Adrenal gland (tissue), 19 donors: ENCODE measurements around the gene AACS. TPM values are rescaled to one million over a fixed set of nuclear protein-coding genes. Genes with fewer than 3 reads are reported as not detected.
A peak's percentile ranks its signal among the peaks of the same experiment; 100 is the strongest.

ENCODE experiments used
- DNase-seq, 7 donors: peaks; one replicate each; pipeline ENCODE4 v3.0.0-alpha.2; 2019 to 2020
- H3K27ac ChIP-seq, 5 donors: fragments of 200-600 bp; sonication (generic) in 4 of 5; 1 replicate in 3 of 5; 2 replicates in 2 of 5; pipeline versions ENCODE4 v1.5.1 to v1.8.0; 2016 to 2020; ENCODE audit warnings: mild to moderate bottlenecking in 1 of 5
- H3K27me3 ChIP-seq: fragments of 200-600 bp; 2 replicates; pipeline ENCODE4 v1.8.0; 2021
- H3K36me3 ChIP-seq, 2 donors: fragments of 200-600 bp; replicated peaks in 1 of 2; 1 replicate in 1 of 2; 2 replicates in 1 of 2; pipeline versions ENCODE4 v1.5.1 to v1.8.0; 2018 to 2022
- H3K4me1 ChIP-seq, 2 donors: fragments of 200-600 bp; replicated peaks in 1 of 2; 1 replicate in 1 of 2; 2 replicates in 1 of 2; pipeline versions ENCODE4 v1.5.1 to v1.8.0; 2018 to 2021
- H3K4me3 ChIP-seq, 4 donors: fragments of 200-600 bp; sonication (generic) in 3 of 4; one replicate each; pipeline ENCODE4 v1.5.1; 2016 to 2018
- H3K9me3 ChIP-seq, 3 donors: fragments of 200-600 bp; sonication (generic) in 1 of 3; replicated peaks in 1 of 3; 1 replicate in 2 of 3; 2 replicates in 1 of 3; pipeline versions ENCODE4 v1.5.1 to v1.8.0; 2016 to 2021
- POLR2A ChIP-seq, 2 donors: fragments of 450-650 bp; IDR thresholded peaks; one replicate each; pipeline ENCODE4 v1.6.1; 2017; ENCODE audit warnings: antibody characterized with exemption in 2 of 2, mild to moderate bottlenecking in 2 of 2, moderate library complexity in 1 of 2
- WGBS, 4 donors: extraction: QIAGEN DNeasy Blood & Tissue Kit in 2 of 4; methylation state at CpG; one replicate each; pipeline versions ENCODE4 v1.1.5 to v1.1.7; 2013 to 2017; 5-methylcytosine and 5-hydroxymethylcytosine counted together
- intact Hi-C, 2 donors: fragments of 100-400 bp; cut with DNase I; formaldehyde crosslinking; loops; one replicate each; pipeline versions ENCODE4 v1.14.1 to v1.15.0; 2022 to 2023
- long read RNA-seq, 10 donors: library from polyadenylated mRNA in 3 of 10; unstranded in 2 of 10; stranded (forward) in 1 of 10; transcript quantifications; one replicate each; pipeline ENCODE4 v2.0.0 and lab custom pipeline, GENCODE V29; 2021 to 2026
- polyA plus RNA-seq, 3 donors: library from polyadenylated mRNA; stranded (reverse); fragments of 200-250 nt in 2 of 3; fragments of 350-450 nt in 1 of 3; fragmentation: Illumina TruSeq in 1 of 3; extraction: RNeasy Lipid Tissue Mini Kit (QIAGEN cat#74804) in 1 of 3; gene quantifications; one replicate each; pipeline ENCODE4 v1.2.3, GENCODE V29; 2013 to 2014
- total RNA-seq, 9 donors: library from RNA; depleted of rRNA in 4 of 9; stranded (reverse); fragments of >200 nt in 4 of 9; fragments of 120-200 nt in 1 of 9; fragmentation: NEBNext Ultra II Directional in 1 of 9; extraction: Animal tissue kit (Norgen Biotek cat#: 25700) in 1 of 9; gene quantifications; one replicate each; pipeline versions ENCODE4 v1.1.0 to v1.2.4, GENCODE V29; 2013 to 2023
- TF ChIP-seq, protein P1 (sequence below), 6 experiments: fragments of 450-650 bp in 4 of 6; fragments of 200-600 bp in 2 of 6; sonication (generic) in 1 of 6; IDR thresholded peaks; 1 replicate in 5 of 6; 2 replicates in 1 of 6; pipeline versions ENCODE4 v1.5.1 to v1.8.0; 2016 to 2021; ENCODE audit warnings: antibody characterized with exemption in 6 of 6, mild to moderate bottlenecking in 2 of 6, moderate library complexity in 1 of 6
- donor health status: healthy with polysubstance abuse.
- donor health status: Bipolar disorder and iron deficiency.
- donor health status: DM: yes; HTN: yes; CAD: no.
- donor health status: DM: no; HTN: no; CAD: no.
- donor health status: DM: no; HTN: no; CAD: no.
- donor health status: DM: yes; HTN: yes; CAD: no.

AACS gene
- total RNA-seq (10 to 100 TPM in 8 of 9 donors, 1 to 10 TPM in 1; 8.0 to 31.7 (median 14.7) TPM), polyA plus RNA-seq (10 to 100 TPM in 2 of 3 donors, 1 to 10 TPM in 1; 8.4 to 27.7 (median 16.2) TPM)
- long read RNA-seq, donor 1, transcript AACS-201 (18 exons, 3,316 nt), result major isoform, 7 of 8 reads
- long read RNA-seq, donor 1, partial matches to known transcripts, result 0 of 8 reads
- long read RNA-seq, donor 1, other reads (novel, unspliced or antisense), result 0 of 8 reads
- long read RNA-seq, donor 2, result 0 reads
- long read RNA-seq, donor 3, partial matches to known transcripts, result 0 of 1 reads
- long read RNA-seq, donor 3, other reads (novel, unspliced or antisense), result 0 of 1 reads
- long read RNA-seq, donor 4, transcript AACS-201 (18 exons, 3,316 nt), result major isoform, 5 of 9 reads
- long read RNA-seq, donor 4, partial matches to known transcripts, result 2 of 9 reads
- long read RNA-seq, donor 4, other reads (novel, unspliced or antisense), result 2 of 9 reads
- long read RNA-seq, donor 5, transcript AACS-201 (18 exons, 3,316 nt), result major isoform, 50 of 58 reads
- long read RNA-seq, donor 5, partial matches to known transcripts, result 1 of 58 reads
- long read RNA-seq, donor 5, other reads (novel, unspliced or antisense), result 7 of 58 reads
- long read RNA-seq, donor 6, partial matches to known transcripts, result 0 of 3 reads
- long read RNA-seq, donor 6, other reads (novel, unspliced or antisense), result 1 of 3 reads
- long read RNA-seq, donor 7, partial matches to known transcripts, result 0 of 2 reads
- long read RNA-seq, donor 7, other reads (novel, unspliced or antisense), result 0 of 2 reads
- long read RNA-seq, donor 8, result 0 reads
- long read RNA-seq, donor 9, partial matches to known transcripts, result 0 of 4 reads
- long read RNA-seq, donor 9, other reads (novel, unspliced or antisense), result 0 of 4 reads
- long read RNA-seq, donor 10, result 0 reads

GRCh38 chr12:125065021-125065918, at the start of gene AACS:
TSS of gene AACS (plus strand) at chr12:125065435. CDS start at chr12:125065585, 150 bp downstream.
- peak; percentile 30 to 58 for TF ChIP-seq POLR2A (IDR thresholded peaks at IDR 0.05)
- TF ChIP-seq, protein P1, sequence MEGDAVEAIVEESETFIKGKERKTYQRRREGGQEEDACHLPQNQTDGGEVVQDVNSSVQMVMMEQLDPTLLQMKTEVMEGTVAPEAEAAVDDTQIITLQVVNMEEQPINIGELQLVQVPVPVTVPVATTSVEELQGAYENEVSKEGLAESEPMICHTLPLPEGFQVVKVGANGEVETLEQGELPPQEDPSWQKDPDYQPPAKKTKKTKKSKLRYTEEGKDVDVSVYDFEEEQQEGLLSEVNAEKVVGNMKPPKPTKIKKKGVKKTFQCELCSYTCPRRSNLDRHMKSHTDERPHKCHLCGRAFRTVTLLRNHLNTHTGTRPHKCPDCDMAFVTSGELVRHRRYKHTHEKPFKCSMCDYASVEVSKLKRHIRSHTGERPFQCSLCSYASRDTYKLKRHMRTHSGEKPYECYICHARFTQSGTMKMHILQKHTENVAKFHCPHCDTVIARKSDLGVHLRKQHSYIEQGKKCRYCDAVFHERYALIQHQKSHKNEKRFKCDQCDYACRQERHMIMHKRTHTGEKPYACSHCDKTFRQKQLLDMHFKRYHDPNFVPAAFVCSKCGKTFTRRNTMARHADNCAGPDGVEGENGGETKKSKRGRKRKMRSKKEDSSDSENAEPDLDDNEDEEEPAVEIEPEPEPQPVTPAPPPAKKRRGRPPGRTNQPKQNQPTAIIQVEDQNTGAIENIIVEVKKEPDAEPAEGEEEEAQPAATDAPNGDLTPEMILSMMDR (IDR thresholded peaks at IDR 0.05), result no peak
- Histone ChIP-seq H3K4me1 (peaks cover 0 to 12% of the 10 kb centered on the region in 2 donors), H3K27me3 (no peaks in the 10 kb centered on the region), H3K9me3 (peaks cover 0 to 4% (median 0%) of the 10 kb centered on the region in 3 donors), H3K4me3 (peak within 1 kb of the TSS in 3 of 4 donors; percentile 43 to 84 (median 74)), H3K27ac (peak within 1 kb of the TSS in 2 of 5 donors; percentile 32 to 51), H3K36me3 (no peaks in the 10 kb centered on the region)
- peak; percentile 62 to 83 (median 75) for DNase-seq
- intact Hi-C loops, result no loop called here
- WGBS, 4 donors, result 0 to 1% (median 0%) methylated on average over 7 to 80 of the region's 80 CpGs

DNA sequence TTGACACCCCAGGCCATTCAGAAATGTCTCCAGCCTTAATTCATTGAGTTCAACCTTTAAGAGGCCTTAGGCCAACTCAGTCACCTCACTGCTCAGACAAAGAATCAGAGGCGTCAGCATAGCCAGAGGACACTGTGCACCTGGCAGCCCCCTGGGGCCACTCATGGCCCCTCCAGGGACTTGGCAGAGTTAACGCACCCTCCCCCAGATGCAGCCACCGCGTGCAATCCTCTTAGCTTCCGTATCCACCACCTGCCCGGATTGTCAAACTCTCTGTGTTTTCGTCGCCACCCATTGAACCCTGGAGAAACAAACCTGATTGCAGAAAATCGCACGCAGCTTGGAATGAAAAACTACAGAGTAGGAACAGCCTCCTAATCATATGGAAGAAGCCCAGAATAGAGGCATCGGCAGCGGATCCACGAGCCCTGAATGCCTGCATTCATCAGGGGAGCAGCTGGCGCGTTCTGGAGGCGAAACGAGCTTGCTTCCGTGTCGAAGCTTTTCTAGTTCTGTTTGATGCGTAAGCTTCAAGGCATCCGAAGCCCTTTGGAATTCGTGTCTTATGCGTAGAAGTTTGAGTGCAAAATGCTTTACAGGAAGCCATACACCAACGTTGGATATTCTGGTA, 49.4 kb upstream of the AACS start:
- Histone ChIP-seq H3K9me3 (no peaks in the 10 kb centered on the region), H3K36me3 (no peaks in the 10 kb centered on the region), H3K27me3 (no peaks in the 10 kb centered on the region), H3K27ac (no peak overlapping the region), H3K4me1 (no peaks in the 10 kb centered on the region), H3K4me3 (no peak overlapping the region)
- WGBS, 4 donors, result 90 to 92% (median 91%) methylated on average over 24 of the region's 24 CpGs
- intact Hi-C loops, result no loop called here
- DNase-seq, result no peak
- no peak for TF ChIP-seq POLR2A (IDR thresholded peaks at IDR 0.05)
- TF ChIP-seq, protein P1 (IDR thresholded peaks at IDR 0.05), result no peak

DNA sequence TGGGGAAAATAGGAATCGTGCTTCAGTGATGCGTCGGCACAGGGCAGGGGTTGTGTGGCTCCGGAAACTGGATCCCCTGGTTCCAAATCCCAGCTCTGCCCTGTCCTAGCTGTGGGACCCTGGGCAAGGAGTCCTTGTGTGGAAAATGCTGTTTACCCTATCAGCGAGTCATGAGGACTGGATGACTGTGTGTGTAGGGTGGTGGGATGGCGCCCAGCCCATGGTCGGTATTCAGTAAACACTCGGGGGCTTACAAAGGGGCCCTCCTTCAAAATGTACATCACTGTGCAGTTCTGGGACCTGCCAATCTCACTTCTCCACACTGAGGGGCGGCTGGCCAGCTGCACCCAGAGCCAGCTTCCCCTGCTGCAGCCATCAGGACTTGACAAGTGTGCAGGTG, 47.4 kb upstream of the AACS start:
- Histone ChIP-seq H3K27me3 (no peaks in the 10 kb centered on the region), H3K4me1 (no peaks in the 10 kb centered on the region), H3K9me3 (no peaks in the 10 kb centered on the region), H3K27ac (no peak overlapping the region), H3K4me3 (no peak overlapping the region), H3K36me3 (no peaks in the 10 kb centered on the region)
- DNase-seq, result no peak
- WGBS, 4 donors, result 96 to 98% (median 96%) methylated on average over 8 to 9 of the region's 9 CpGs
- TF ChIP-seq POLR2A (IDR thresholded peaks at IDR 0.05), result no peak
- TF ChIP-seq, protein P1 (IDR thresholded peaks at IDR 0.05), result no peak
- intact Hi-C loops, result no loop called here
